Measurements from ENCODE around the gene GLOD4.
A peak's percentile ranks its signal among the peaks of the same experiment; 100 is the strongest.
"Not testable (repeated sequence)": the region's sequence is repeated elsewhere in the genome, so short reads cannot be mapped to it uniquely, and the experiment has no call there.

Gene GLOD4

GRCh38 chr17:792277-792676 lies 10.2 kb upstream of the GLOD4 start:
- H4K20me1 ChIP-seq (ENCODE audit: insufficient read depth, low read length) = no peaks in the 10 kb centered on the region

GRCh38 chr17:791829-792228 lies 9.7 kb upstream of the GLOD4 start:
- no peak overlapping the region for H2AFZ ChIP-seq (ENCODE audit: low read length)

More at GRCh38 chr17:792277-792676, 10.2 kb upstream of the GLOD4 start:
- Histone ChIP-seq H2AFZ (ENCODE audit: low read length) (no peak overlapping the region), H3K9me3 (ENCODE audit: low read length) (no peaks in the 10 kb centered on the region), H3K4me3 (ENCODE audit: low read depth, low read length, poor library complexity, severe bottlenecking) (no peak overlapping the region), H3K9ac (ENCODE audit: low read length) (no peak overlapping the region), H3F3A (ENCODE audit: insufficient read depth, low read length) (no peaks in the 10 kb centered on the region), H3K36me3 (ENCODE audit: insufficient read depth, low read length) (peaks cover 52% of the 10 kb centered on the region), H3K27ac (ENCODE audit: low read depth, low read length, poor library complexity, severe bottlenecking) (peak overlapping the region; percentile 55), H3K79me2 (ENCODE audit: insufficient read depth, low read length) (no peaks in the 10 kb centered on the region), H3K4me1 (ENCODE audit: insufficient read depth, low read length, severe bottlenecking) (peaks cover 8% of the 10 kb centered on the region), H3K4me2 (ENCODE audit: low read length) (no peak overlapping the region), H3K9me2 (ENCODE audit: low read depth, low read length) (no peaks in the 10 kb centered on the region), H3K27me3 (ENCODE audit: insufficient read depth, low read length) (no peaks in the 10 kb centered on the region)
- TF ChIP-seq EZH2 (IDR thresholded peaks at IDR 0.05; ENCODE audit: borderline replicate concordance, low read length) (no peak), CTCF (IDR thresholded peaks at IDR 0.05; ENCODE audit: low read length) (no peak)

GRCh38 chr17:790874-791247 lies 8.8 kb upstream of the GLOD4 start:
- H4K20me1 ChIP-seq (ENCODE audit: insufficient read depth, low read length); H3K9ac ChIP-seq (ENCODE audit: low read length); H3K27ac ChIP-seq (ENCODE audit: low read depth, low read length, poor library complexity, severe bottlenecking); H3K4me3 ChIP-seq (ENCODE audit: low read depth, low read length, poor library complexity, severe bottlenecking); H3K9me2 ChIP-seq (ENCODE audit: low read depth, low read length); H3K27me3 ChIP-seq (ENCODE audit: insufficient read depth, low read length); H2AFZ ChIP-seq (ENCODE audit: low read length); H3K79me2 ChIP-seq (ENCODE audit: insufficient read depth, low read length); H3K9me3 ChIP-seq (ENCODE audit: low read length); H3K4me2 ChIP-seq (ENCODE audit: low read length); H3F3A ChIP-seq (ENCODE audit: insufficient read depth, low read length); H3K4me1 ChIP-seq (ENCODE audit: insufficient read depth, low read length, severe bottlenecking): not testable (repeated sequence)
- H3K36me3 ChIP-seq (ENCODE audit: insufficient read depth, low read length) = peaks cover 63% of the 10 kb centered on the region

More at GRCh38 chr17:791829-792228, 9.7 kb upstream of the GLOD4 start:
- no peaks in the 10 kb centered on the region for H3K79me2 ChIP-seq (ENCODE audit: insufficient read depth, low read length)
- TF ChIP-seq CTCF (IDR thresholded peaks at IDR 0.05; ENCODE audit: low read length) (no peak), EZH2 (IDR thresholded peaks at IDR 0.05; ENCODE audit: borderline replicate concordance, low read length) (no peak)
- no peaks in the 10 kb centered on the region for H3F3A ChIP-seq (ENCODE audit: insufficient read depth, low read length)
- H3K27ac ChIP-seq (ENCODE audit: low read depth, low read length, poor library complexity, severe bottlenecking) = peak overlapping the region; percentile 55
- no peaks in the 10 kb centered on the region for H3K27me3 ChIP-seq (ENCODE audit: insufficient read depth, low read length)
- no peaks in the 10 kb centered on the region for H3K9me3 ChIP-seq (ENCODE audit: low read length)
- no peaks in the 10 kb centered on the region for H3K9me2 ChIP-seq (ENCODE audit: low read depth, low read length)
- H4K20me1 ChIP-seq (ENCODE audit: insufficient read depth, low read length) = no peaks in the 10 kb centered on the region
- no peak overlapping the region for H3K4me2 ChIP-seq (ENCODE audit: low read length)
- H3K4me3 ChIP-seq (ENCODE audit: low read depth, low read length, poor library complexity, severe bottlenecking) = no peak overlapping the region
- no peak overlapping the region for H3K9ac ChIP-seq (ENCODE audit: low read length)
- H3K36me3 ChIP-seq (ENCODE audit: insufficient read depth, low read length) = peaks cover 56% of the 10 kb centered on the region
- peaks cover 8% of the 10 kb centered on the region for H3K4me1 ChIP-seq (ENCODE audit: insufficient read depth, low read length, severe bottlenecking)

GRCh38 chr17:789931-790873 lies 8.1 kb upstream of the GLOD4 start:
- H3K36me3 ChIP-seq (ENCODE audit: insufficient read depth, low read length) = peaks cover 69% of the 10 kb centered on the region
- not testable (repeated sequence) for H3F3A ChIP-seq (ENCODE audit: insufficient read depth, low read length); H3K4me1 ChIP-seq (ENCODE audit: insufficient read depth, low read length, severe bottlenecking); H4K20me1 ChIP-seq (ENCODE audit: insufficient read depth, low read length); H3K79me2 ChIP-seq (ENCODE audit: insufficient read depth, low read length); H3K9me3 ChIP-seq (ENCODE audit: low read length); H3K4me3 ChIP-seq (ENCODE audit: low read depth, low read length, poor library complexity, severe bottlenecking); H3K9ac ChIP-seq (ENCODE audit: low read length); H3K4me2 ChIP-seq (ENCODE audit: low read length); H3K27ac ChIP-seq (ENCODE audit: low read depth, low read length, poor library complexity, severe bottlenecking); H2AFZ ChIP-seq (ENCODE audit: low read length); H3K27me3 ChIP-seq (ENCODE audit: insufficient read depth, low read length); H3K9me2 ChIP-seq (ENCODE audit: low read depth, low read length)

Data from OCI-LY1 (cell line).